Fibroblast of lung (primary cell): Measurements from ENCODE around the gene IL16.

Experiments
- CTCF ChIP-seq, 2 donors: IDR thresholded peaks in 1 of 2; conservative IDR thresholded peaks in 1 of 2; 1 replicate in 1 of 2; 2 replicates in 1 of 2; pipeline ENCODE4 v1.5.1; 2011 to 2012; ENCODE audit warnings: low read length in 2 of 2, control low read depth in 1 of 2, inconsistent platforms in 1 of 2, low read depth in 1 of 2, mild to moderate bottlenecking in 1 of 2
- EZH2 ChIP-seq: IDR thresholded peaks from 2 replicates; pipeline ENCODE4 v1.5.1; 2012; ENCODE audit warnings: low read length, control low read depth, mild to moderate bottlenecking; ENCODE audit errors: missing control alignments

GRCh38 chr15:81362790-81363189 is 166.1 kb downstream of the IL16 start:
- TF ChIP-seq EZH2 (no peak), CTCF (conservative IDR thresholded peaks at IDR 0.05 in 1 of 2, IDR thresholded peaks at IDR 0.05 in 1 of 2; ENCODE audit: low read depth in 1 of 2, low read length in 2 of 2) (no peak)
